Measurements from ENCODE around the gene SLC26A11.

The SLC26A11 gene

DNA sequence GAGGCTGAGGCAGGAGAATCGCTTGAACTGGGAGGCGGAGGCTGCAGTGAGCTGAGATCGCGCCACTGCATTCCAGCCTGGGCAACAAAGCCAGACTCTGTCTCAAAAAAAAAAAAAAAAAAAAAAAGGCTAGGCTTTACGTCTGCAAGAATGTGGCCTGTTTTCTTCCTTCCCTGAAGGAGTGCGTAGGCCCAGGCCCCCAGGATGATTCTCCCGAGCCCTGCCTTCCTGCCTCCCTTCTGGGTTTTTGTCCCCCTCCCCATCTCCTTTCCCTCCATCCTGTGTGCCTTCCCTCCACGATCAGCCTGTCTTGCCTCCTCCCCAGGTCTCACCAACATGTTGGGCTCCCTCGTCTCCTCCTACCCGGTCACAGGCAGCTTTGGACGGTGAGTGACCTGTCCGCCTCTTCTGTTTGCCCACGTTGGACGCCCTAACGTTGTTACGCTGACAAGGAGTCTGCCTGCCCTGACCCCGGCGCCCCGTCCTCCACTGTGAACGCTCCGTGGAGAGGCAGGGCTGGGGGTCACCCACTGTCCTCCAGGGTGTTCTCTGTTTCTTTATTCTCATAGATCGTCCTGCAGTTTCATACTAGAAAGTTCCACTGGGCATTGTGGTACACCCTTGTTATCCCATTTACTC, 24.8 kb downstream of the SLC26A11 start:
- Histone ChIP-seq H3K9me3 (ENCODE audit: severe bottlenecking) (no peaks in the 10 kb centered on the region), H3K4me1 (ENCODE audit: insufficient read depth, poor library complexity, severe bottlenecking) (no peaks in the 10 kb centered on the region), H3K4me3 (ENCODE audit: severe bottlenecking) (no peak overlapping the region), H3K36me3 (ENCODE audit: low read depth) (no peaks in the 10 kb centered on the region), H3K27me3 (ENCODE audit: insufficient read depth, poor library complexity, severe bottlenecking) (no peaks in the 10 kb centered on the region), H3K27ac (ENCODE audit: poor library complexity, severe bottlenecking) (no peak overlapping the region)
- DNase-seq (ENCODE audit: low spot score): no peak
- TF ChIP-seq, protein P1, sequence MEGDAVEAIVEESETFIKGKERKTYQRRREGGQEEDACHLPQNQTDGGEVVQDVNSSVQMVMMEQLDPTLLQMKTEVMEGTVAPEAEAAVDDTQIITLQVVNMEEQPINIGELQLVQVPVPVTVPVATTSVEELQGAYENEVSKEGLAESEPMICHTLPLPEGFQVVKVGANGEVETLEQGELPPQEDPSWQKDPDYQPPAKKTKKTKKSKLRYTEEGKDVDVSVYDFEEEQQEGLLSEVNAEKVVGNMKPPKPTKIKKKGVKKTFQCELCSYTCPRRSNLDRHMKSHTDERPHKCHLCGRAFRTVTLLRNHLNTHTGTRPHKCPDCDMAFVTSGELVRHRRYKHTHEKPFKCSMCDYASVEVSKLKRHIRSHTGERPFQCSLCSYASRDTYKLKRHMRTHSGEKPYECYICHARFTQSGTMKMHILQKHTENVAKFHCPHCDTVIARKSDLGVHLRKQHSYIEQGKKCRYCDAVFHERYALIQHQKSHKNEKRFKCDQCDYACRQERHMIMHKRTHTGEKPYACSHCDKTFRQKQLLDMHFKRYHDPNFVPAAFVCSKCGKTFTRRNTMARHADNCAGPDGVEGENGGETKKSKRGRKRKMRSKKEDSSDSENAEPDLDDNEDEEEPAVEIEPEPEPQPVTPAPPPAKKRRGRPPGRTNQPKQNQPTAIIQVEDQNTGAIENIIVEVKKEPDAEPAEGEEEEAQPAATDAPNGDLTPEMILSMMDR (IDR thresholded peaks at IDR 0.05; ENCODE audit: poor library complexity, severe bottlenecking): no peak
- no peak for ATAC-seq (ENCODE audit: low read depth)

DNA sequence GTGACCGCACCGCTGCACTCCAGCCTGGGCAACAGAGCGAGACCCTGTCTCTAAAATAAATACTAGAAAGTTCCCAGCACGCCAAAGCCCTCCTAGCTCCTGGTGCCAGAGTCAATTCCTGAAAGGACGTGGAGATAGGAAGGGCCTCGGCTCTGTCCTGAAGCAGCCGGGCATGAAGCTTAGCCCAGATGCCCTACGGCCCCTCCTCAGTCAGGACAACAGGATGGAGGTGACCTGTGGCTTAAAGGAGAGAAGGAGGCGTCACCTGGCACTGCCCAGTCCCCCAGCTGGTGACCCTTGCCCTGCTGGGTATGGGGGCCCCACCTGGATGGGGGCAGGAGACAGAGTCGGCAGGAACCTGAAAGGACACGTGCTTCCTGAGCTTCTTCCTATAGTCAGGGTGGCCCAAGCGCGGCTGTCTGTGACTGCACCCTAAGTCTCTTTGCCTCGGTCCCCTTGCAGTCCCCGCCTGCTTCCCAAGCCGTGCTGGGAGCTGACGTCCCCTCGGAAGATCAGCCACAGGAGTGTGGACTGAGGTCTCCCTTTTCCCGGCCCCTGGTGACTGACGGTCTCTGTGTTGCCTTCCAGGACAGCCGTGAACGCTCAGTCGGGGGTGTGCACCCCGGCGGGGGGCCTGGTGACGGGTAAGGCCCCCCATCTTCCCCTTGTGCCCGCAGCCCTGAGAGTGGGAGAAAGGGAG, 25.5 kb downstream of the SLC26A11 start:
- H3K9me3 ChIP-seq (ENCODE audit: severe bottlenecking): no peaks in the 10 kb centered on the region
- no peak overlapping the region for H3K4me3 ChIP-seq (ENCODE audit: severe bottlenecking)
- H3K4me1 ChIP-seq (ENCODE audit: insufficient read depth, poor library complexity, severe bottlenecking): no peaks in the 10 kb centered on the region
- TF ChIP-seq, protein P1 (IDR thresholded peaks at IDR 0.05; ENCODE audit: poor library complexity, severe bottlenecking): no peak
- no peaks in the 10 kb centered on the region for H3K27me3 ChIP-seq (ENCODE audit: insufficient read depth, poor library complexity, severe bottlenecking)
- H3K36me3 ChIP-seq (ENCODE audit: low read depth): no peaks in the 10 kb centered on the region
- ATAC-seq (ENCODE audit: low read depth) (no peak), DNase-seq (ENCODE audit: low spot score) (no peak)
- H3K27ac ChIP-seq (ENCODE audit: poor library complexity, severe bottlenecking): no peak overlapping the region

DNA sequence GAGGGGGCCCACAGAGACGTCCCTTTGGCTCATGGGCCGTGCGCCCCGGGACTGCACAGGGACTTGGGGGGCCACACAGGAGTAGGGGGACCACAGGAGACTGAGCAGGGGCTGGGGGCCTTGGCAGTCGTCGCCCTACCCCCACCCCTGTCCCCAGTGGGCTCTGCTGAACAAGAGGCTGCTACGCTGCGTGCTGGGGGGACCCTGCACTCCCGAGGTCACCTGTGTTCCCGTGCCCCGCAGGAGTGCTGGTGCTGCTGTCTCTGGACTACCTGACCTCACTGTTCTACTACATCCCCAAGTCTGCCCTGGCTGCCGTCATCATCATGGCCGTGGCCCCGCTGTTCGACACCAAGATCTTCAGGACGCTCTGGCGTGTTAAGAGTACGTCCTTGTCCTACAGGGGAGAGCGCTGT, 26.0 kb downstream of the SLC26A11 start:
- no peaks in the 10 kb centered on the region for H3K9me3 ChIP-seq (ENCODE audit: severe bottlenecking)
- no peak for DNase-seq (ENCODE audit: low spot score)
- TF ChIP-seq, protein P1 (IDR thresholded peaks at IDR 0.05; ENCODE audit: poor library complexity, severe bottlenecking): no peak
- H3K4me1 ChIP-seq (ENCODE audit: insufficient read depth, poor library complexity, severe bottlenecking): no peaks in the 10 kb centered on the region
- no peaks in the 10 kb centered on the region for H3K36me3 ChIP-seq (ENCODE audit: low read depth)
- no peak overlapping the region for H3K27ac ChIP-seq (ENCODE audit: poor library complexity, severe bottlenecking)
- no peak for ATAC-seq (ENCODE audit: low read depth)
- no peaks in the 10 kb centered on the region for H3K27me3 ChIP-seq (ENCODE audit: insufficient read depth, poor library complexity, severe bottlenecking)
- no peak overlapping the region for H3K4me3 ChIP-seq (ENCODE audit: severe bottlenecking)

DNA sequence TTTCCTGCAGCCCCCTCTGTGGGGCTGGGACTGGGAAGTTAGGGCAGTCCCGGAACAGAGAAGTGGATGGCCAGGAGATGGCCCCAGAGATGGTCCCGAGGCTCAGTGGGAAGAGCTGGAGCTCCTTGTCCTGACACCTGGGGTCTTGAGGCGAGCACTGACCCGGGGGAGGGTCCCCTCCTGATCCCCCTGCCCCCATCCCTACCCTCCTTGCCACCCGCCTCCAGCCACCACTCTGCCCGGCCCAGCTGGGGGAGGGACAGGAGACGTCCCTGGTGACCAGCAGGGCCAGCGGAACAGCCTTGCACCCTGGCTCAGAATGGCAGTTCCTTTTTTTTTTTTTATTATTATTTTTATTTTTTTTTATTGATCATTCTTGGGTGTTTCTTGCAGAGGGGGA, 26.5 kb downstream of the SLC26A11 start:
- ATAC-seq (ENCODE audit: low read depth): no peak
- Histone ChIP-seq H3K27me3 (ENCODE audit: insufficient read depth, poor library complexity, severe bottlenecking) (no peaks in the 10 kb centered on the region), H3K36me3 (ENCODE audit: low read depth) (no peaks in the 10 kb centered on the region), H3K9me3 (ENCODE audit: severe bottlenecking) (no peaks in the 10 kb centered on the region), H3K4me3 (ENCODE audit: severe bottlenecking) (no peak overlapping the region), H3K4me1 (ENCODE audit: insufficient read depth, poor library complexity, severe bottlenecking) (no peaks in the 10 kb centered on the region), H3K27ac (ENCODE audit: poor library complexity, severe bottlenecking) (no peak overlapping the region)
- no peak for DNase-seq (ENCODE audit: low spot score)
- TF ChIP-seq, protein P1 (IDR thresholded peaks at IDR 0.05; ENCODE audit: poor library complexity, severe bottlenecking): no peak

DNA sequence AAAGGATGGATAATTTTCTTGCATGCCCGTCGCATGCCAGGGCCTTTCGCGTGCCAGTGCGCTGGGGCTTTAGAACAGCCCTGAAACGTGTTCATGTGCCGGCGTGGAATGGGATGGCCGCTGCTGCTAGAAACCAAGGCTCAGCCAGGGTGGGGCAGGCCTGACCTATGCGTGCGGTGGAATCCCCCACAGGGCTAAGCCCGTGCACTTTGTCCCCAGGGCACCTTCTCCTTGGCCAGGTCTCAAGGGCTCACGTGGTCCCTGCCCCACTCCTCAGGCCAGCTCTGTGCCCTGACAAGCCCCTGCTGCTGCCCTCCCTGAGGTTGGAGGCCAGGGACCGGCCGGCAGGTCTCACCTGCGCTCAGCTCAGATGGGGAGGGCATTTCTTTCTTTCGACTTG, 27.3 kb downstream of the SLC26A11 start:
- DNase-seq (ENCODE audit: low spot score) (no peak), ATAC-seq (ENCODE audit: low read depth) (no peak)
- Histone ChIP-seq H3K27ac (ENCODE audit: poor library complexity, severe bottlenecking) (no peak overlapping the region), H3K4me1 (ENCODE audit: insufficient read depth, poor library complexity, severe bottlenecking) (no peaks in the 10 kb centered on the region), H3K4me3 (ENCODE audit: severe bottlenecking) (no peak overlapping the region), H3K27me3 (ENCODE audit: insufficient read depth, poor library complexity, severe bottlenecking) (no peaks in the 10 kb centered on the region), H3K9me3 (ENCODE audit: severe bottlenecking) (no peaks in the 10 kb centered on the region), H3K36me3 (ENCODE audit: low read depth) (no peaks in the 10 kb centered on the region)
- TF ChIP-seq, protein P1 (IDR thresholded peaks at IDR 0.05; ENCODE audit: poor library complexity, severe bottlenecking): no peak

Measured in RWPE2 (cell line).